ENCODE results near the gene STYX. TPM values are rescaled to one million over a fixed set of nuclear protein-coding genes. Genes with fewer than 3 reads are reported as not detected.
"Not testable (repeated sequence)": the region's sequence is repeated elsewhere in the genome, so short reads cannot be mapped to it uniquely, and the experiment has no call there.

Gene STYX
- total RNA-seq, 1 donor from 2014 or later: 11.8 TPM

- DNase-seq (ENCODE audit: low read depth, low spot score): no peak
- H3K36me3 Mint-ChIP-seq (ENCODE audit: low read depth): peaks cover 3% of the 10 kb centered on the region
- no peak overlapping the region for H3K4me3 Mint-ChIP-seq
- TF ChIP-seq, protein P1, sequence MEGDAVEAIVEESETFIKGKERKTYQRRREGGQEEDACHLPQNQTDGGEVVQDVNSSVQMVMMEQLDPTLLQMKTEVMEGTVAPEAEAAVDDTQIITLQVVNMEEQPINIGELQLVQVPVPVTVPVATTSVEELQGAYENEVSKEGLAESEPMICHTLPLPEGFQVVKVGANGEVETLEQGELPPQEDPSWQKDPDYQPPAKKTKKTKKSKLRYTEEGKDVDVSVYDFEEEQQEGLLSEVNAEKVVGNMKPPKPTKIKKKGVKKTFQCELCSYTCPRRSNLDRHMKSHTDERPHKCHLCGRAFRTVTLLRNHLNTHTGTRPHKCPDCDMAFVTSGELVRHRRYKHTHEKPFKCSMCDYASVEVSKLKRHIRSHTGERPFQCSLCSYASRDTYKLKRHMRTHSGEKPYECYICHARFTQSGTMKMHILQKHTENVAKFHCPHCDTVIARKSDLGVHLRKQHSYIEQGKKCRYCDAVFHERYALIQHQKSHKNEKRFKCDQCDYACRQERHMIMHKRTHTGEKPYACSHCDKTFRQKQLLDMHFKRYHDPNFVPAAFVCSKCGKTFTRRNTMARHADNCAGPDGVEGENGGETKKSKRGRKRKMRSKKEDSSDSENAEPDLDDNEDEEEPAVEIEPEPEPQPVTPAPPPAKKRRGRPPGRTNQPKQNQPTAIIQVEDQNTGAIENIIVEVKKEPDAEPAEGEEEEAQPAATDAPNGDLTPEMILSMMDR (conservative IDR thresholded peaks at IDR 0.05): no peak
- H3K27me3 Mint-ChIP-seq (ENCODE audit: low read depth): no peaks in the 10 kb centered on the region
- H3K27ac Mint-ChIP-seq (ENCODE audit: unreplicated experiment): no peak overlapping the region
- H3K9me3 Mint-ChIP-seq: no peaks in the 10 kb centered on the region
- peaks cover 5% of the 10 kb centered on the region for H3K4me1 Mint-ChIP-seq
Observed at GRCh38 chr14:52740751-52741150, 10.8 kb downstream of the STYX start.

GRCh38 chr14:52741865-52742264 is 11.9 kb downstream of the STYX start:
- Mint-ChIP-seq H3K36me3 (ENCODE audit: low read depth) (peaks cover 3% of the 10 kb centered on the region), H3K27ac (ENCODE audit: unreplicated experiment) (no peak overlapping the region), H3K9me3 (no peaks in the 10 kb centered on the region), H3K27me3 (ENCODE audit: low read depth) (no peaks in the 10 kb centered on the region), H3K4me3 (no peak overlapping the region), H3K4me1 (no peaks in the 10 kb centered on the region)
- TF ChIP-seq, protein P1 (conservative IDR thresholded peaks at IDR 0.05): no peak
- DNase-seq (ENCODE audit: low read depth, low spot score): no peak

DNA sequence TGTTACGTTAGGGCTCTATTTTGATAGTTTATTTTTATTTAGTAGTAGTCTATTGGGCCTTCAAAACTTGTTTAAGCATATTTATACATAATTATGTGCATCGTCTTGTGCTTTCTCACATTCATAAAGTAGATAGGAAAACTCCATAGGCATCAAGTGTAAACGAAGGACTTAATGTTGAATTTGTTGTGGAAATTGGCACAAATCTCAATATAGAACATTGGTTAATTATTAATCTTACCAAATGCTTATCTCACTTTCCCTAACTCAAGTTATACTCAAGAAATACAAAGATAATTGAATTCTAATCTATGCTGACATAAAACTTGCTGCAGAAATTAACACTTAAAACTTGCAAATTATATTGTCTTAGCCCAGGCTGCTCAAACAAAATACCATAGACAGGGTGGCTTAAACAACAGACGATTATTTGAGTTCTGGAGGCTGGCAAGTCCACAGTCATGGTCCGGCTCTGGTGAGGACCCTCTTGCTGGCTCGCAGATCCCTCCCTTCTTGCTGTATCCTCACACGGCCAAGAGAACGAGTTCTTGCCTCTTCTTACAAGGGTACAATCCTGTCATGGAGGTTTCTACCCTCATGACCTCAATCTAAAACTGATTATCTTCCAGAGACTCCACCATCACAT is 18.8 kb downstream of the STYX start:
- no peaks in the 10 kb centered on the region for H3K4me1 Mint-ChIP-seq
- TF ChIP-seq, protein P1 (conservative IDR thresholded peaks at IDR 0.05): no peak
- no peak overlapping the region for H3K27ac Mint-ChIP-seq (ENCODE audit: unreplicated experiment)
- no peak overlapping the region for H3K4me3 Mint-ChIP-seq
- H3K36me3 Mint-ChIP-seq (ENCODE audit: low read depth): peaks cover 3% of the 10 kb centered on the region
- H3K9me3 Mint-ChIP-seq: no peaks in the 10 kb centered on the region
- no peak for DNase-seq (ENCODE audit: low read depth, low spot score)
- H3K27me3 Mint-ChIP-seq (ENCODE audit: low read depth): no peaks in the 10 kb centered on the region

GRCh38 chr14:52755607-52756316 is 25.8 kb downstream of the STYX start:
- Mint-ChIP-seq H3K27ac (ENCODE audit: unreplicated experiment) (no peak overlapping the region), H3K27me3 (ENCODE audit: low read depth) (no peaks in the 10 kb centered on the region), H3K9me3 (no peaks in the 10 kb centered on the region), H3K4me3 (no peak overlapping the region), H3K4me1 (no peaks in the 10 kb centered on the region), H3K36me3 (ENCODE audit: low read depth) (no peaks in the 10 kb centered on the region)
- TF ChIP-seq, protein P1 (conservative IDR thresholded peaks at IDR 0.05): no peak
- DNase-seq (ENCODE audit: low read depth, low spot score): no peak

- H3K9me3 Mint-ChIP-seq: no peaks in the 10 kb centered on the region
- H3K27ac Mint-ChIP-seq (ENCODE audit: unreplicated experiment): no peak overlapping the region
- H3K4me3 Mint-ChIP-seq: no peak overlapping the region
- H3K36me3 Mint-ChIP-seq (ENCODE audit: low read depth): peaks cover 3% of the 10 kb centered on the region
- H3K4me1 Mint-ChIP-seq: no peaks in the 10 kb centered on the region
- no peak for DNase-seq (ENCODE audit: low read depth, low spot score)
- no peaks in the 10 kb centered on the region for H3K27me3 Mint-ChIP-seq (ENCODE audit: low read depth)
- TF ChIP-seq, protein P1 (conservative IDR thresholded peaks at IDR 0.05): no peak
Observed at GRCh38 chr14:52759145-52759544, 29.2 kb downstream of the STYX start.

- not testable (repeated sequence) for H3K4me1 Mint-ChIP-seq; H3K36me3 Mint-ChIP-seq (ENCODE audit: low read depth); DNase-seq (ENCODE audit: low read depth, low spot score); H3K9me3 Mint-ChIP-seq; H3K27ac Mint-ChIP-seq (ENCODE audit: unreplicated experiment); H3K4me3 Mint-ChIP-seq; H3K27me3 Mint-ChIP-seq (ENCODE audit: low read depth)
Observed at GRCh38 chr14:52762923-52763322, 33.0 kb downstream of the STYX start.

Data from neural crest cell (in vitro differentiated cells).